ENCODE data around the gene DROSHA.
A peak's percentile ranks its signal among the peaks of the same experiment; 100 is the strongest.

DROSHA gene

DNA sequence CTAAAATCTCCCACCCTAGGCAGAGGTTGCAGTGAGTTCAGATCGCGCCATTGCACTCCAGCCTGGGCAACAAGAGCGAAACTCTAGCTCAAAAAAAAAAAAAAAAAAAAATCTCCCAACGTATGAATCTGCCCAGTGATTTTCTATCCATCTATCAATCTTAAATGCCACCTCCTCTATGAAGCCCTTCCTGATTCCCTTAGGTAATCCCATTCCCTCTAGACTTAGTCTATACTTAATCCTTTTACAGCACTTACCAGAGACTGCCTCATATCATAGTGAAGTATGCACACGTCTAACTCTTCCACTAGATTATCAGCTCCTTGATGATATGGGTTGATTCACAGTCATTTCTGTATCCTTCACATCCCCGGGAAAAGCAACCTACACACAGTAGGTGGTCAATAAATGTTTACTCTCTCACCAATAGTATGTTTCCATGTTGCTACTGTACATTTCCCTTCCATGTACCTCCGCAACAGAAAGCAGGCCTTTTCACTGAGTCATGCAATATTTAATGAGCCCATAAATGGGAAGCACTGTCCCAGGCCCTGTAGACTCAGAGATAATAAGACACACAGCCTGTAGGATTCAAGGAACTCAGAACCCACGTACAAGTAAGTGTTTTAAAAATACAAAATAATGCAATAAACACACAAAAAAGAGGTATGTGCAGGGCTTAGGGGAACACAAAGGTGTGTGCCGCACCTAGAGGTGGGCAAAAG lies 1.2 kb downstream of the DROSHA start:
- no peak for DNase-seq

DNA sequence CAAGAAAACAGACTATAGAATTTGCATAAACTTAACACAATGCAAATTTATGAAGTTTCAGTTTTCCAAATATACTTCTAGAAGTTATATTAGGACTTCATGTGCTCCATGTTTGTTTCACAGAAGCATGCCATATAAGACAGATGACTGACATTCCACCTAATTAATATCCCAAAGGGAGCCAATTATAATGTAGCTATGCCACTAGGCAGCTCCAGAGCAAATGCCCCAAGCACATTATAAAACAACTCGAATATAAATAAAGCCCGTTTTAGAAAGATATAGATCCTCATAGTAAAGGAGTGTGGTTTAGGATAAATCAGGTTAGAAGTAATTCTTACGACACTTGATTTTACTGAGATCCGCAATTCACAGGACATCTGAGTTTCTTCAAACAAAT lies 8.9 kb downstream of the DROSHA start:
- no peak for DNase-seq

DNA sequence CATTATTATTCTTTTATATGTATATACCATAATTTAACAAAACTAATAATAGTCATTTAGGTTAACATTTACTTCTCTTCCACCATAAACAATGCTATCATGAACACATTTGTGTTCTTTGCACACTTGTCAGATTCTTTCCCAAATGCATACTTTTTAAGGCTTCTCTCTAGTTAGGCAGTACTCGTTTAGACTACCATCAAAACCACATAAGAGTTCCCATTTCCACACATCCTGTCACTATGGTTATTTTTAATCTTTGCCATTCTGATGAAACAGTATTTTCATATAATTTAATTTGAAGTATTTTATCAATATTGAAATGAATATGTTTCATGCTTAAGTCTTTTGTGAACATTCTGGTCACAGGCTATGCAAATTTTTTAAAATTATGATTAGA lies 15.1 kb downstream of the DROSHA start:
- DNase-seq = no peak

DNA sequence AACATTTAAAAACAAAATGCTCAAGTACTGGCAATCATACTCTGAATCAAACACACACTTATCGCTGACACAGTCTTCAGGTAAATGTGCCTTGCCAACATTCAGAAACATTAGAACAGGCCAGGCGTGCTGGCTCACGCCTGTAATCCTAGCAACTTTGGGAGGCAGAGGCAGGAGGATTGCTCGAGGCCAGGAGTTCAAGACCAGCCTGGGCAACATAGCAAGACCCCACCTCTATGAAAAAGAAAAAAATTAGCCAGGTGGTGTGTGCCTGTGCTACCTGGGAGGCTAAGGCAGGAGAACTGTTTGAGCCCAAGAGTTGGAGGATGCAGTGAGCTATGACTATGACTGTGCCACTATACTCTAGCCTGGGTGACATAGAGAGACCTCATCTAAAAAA lies 20.6 kb downstream of the DROSHA start:
- DNase-seq = no peak

DNA sequence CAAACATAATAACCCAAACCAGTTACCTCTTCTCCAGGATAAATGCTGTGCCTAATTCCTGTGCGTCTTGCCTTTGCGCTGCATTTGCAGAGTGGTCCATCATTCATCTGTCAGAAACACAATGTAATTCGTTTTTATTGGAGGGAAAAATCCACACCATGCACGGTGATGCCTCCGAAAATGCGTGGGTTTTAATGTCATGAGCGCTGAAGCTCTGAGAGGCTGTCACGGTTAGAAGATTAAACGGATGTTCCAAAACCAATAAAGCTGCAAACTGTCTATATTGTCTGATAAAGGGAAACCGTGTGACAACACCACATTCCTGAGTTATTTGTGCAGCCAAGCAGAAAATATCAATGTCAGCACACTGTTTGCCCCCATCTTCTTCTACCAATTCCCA lies 27.4 kb downstream of the DROSHA start:
- no peak for DNase-seq

DNA sequence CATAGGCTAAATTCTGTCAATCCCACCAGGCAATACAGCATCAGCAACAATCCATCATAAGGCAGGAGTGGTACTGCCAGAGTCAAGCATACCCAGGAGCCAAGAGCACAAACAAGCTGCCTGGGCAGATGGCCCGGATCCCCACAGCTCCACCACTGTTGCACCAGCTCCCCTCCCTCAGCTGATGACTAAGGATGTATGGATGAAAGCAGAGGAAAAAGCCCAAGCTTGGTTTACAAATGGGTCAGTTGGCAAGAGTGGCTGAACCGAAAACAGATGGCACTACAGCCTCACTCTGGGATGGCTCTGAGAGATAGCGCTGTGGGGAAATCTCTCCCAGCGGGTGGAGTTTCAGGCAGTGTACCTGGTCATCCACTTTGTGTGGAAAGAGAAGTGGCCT lies 29.4 kb downstream of the DROSHA start:
- no peak for DNase-seq

DNA sequence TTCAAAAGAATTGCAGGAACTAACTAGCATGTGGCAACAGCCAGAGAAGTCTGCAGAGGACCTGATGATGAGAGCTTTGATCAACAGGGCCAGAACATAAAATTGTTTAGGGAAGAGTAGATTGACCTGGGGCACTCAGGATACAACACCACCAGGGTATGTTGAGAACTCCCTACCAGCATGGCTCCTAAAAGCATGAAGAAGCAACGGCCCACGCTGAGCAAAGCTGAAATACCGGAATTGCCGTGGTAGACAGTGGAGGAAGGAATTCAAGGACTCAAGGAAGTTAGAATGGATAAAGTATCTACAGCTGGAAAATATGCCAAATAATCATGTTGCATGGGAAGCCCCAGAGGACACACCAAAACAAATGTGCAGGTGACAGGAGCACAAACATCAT lies 31.6 kb downstream of the DROSHA start:
- no peak for DNase-seq

DNA sequence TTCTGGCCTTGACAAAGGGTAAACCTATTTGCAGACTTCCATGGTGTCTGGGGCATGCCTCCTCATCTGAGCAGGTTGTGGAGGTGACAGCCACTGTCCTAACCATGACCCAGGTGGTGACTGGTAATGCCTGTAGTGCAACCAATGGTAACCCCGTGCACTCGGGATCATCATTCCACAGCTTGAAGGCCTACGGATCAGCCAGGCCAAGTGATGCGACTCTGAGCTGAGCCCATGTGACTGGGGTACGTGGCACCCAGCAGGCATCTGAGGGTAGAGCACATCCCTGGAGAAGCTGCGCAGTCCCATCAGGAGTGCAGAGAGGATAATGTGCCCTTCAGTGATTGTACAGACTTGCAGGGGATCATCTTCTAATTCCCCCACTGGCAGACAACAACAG lies 35.0 kb downstream of the DROSHA start:
- DNase-seq = no peak

DNA sequence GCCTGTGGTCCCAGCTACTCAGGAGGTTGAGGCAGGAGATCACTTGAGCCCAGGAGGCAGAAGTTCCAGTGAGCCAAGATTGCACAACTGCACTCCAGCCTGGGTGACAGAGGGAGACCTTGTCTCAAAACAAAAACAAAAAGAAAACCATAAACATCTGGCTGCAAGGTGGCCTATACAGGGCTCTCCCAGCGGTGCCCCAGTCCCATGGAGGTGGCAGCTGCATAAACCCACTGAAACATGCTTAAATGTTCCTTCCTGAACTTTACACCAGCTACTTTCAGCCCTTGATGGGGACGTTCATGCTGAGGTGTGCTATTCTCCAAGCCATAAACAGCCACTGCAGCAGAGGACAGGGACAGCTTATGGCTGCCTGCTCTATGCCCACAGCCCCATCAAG lies 35.6 kb downstream of the DROSHA start:
- DNase-seq = no peak

DNA sequence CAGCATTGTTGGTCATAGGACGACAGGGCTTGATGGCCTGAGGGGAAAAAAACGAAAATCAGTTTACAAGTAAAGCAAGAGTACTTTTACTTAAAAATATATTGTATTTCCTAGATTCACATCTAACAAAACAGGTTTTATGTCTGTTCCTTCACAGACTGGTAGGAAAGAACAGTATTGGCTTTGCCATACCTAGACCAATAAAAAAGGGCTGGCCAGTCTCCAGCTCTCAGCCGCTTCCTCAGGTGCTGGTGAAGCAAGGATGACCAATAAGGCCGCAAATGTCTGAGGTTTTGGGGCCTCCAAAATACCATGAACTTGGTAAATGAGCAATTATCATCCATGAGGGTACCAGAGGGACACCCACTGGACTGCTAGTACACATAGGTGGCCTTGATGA lies 36.6 kb downstream of the DROSHA start:
- no peak for DNase-seq

DNA sequence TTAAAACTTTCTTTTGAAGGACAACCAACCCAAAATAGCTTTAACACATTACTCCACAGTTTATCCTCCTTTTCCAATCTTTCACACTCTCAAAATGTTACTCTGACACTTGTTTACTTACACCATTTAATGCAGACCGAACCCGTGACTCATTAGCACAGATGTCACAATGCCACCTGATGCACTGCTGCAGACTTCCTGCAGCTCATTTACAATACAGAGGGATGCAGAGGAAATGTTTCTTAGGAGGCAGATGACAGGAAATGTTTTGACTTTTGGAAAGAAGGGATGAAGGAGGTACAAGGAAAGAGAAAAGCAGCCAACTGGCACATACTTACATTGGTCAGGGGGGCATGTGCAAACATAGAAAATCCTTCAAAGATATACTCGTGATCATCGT lies 39.0 kb downstream of the DROSHA start:
- no peak for DNase-seq

DNA sequence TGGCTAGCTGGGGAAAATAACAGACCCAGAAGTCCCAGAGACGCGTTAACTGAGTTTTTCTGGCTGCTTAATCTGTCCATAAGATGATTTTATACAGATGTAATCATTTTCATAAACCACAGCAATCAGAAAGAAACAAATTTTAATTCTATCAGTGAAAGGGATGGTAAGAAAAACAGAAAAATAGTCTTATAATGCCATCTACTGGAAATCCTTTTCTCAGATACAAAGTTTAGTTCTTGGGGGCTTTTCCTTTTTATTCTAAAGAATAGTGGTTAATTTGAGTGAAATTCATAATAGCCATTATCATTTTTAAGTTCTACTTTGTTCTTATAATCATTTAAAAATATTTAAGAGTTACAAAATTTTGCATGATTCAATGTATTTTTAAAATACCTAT lies 44.4 kb downstream of the DROSHA start:
- DNase-seq = no peak

DNA sequence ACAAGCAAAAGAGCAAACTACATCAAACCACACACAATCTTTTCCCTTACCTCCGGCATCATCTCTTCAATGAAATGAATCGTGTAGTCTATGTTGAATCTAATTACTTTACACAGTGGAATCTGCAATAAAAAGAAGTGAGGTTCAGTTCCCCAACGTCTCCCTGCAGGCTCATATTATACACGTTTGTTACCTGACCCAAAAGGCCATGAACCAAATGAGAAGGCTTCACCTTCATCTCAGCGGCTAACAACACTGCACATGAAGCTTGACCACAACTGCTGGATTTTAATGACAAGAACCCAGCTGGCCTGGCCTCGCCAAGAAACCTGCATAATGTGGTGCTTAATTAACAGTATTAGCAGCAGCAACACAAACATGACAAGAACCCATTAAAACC lies 45.5 kb downstream of the DROSHA start:
- DNase-seq = no peak

DNA sequence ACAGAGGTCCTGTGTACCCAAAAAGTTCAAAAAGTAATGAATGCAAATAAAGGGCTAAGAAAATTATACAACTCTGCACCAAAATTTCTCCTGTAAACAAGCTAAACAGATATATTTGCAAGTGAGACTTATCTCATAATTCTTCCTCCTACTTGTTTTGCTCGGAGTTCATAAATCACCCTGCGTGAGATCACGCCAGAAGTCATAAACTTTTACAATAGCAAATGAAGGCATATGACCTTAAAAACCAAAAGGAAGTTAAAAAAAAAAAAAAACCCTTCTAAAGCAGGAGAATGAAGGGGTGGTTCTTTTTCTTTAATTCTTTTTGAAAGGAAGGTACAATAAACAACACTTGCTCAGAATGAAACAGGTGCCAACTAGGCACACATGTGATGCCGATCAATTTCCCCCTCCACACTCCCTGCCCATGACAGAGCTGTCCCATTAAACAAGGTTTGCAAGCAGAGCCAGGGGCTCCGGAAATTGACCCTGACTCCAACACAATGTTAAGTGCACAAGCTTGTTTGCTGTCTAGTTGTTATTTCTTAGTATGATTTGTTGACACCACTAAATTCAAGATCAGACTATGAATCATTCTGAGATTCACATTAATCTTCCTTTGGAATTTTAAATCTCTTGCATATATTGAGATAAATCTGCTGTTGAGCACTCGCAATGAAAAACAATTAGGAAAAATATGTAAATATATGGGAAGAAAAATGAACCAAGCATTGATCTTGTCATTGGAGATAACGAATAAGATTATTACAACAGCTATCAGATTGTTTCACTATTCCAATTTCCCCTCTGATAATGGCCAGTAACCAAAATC lies 46.3 kb downstream of the DROSHA start:
- no peak for DNase-seq

DNA sequence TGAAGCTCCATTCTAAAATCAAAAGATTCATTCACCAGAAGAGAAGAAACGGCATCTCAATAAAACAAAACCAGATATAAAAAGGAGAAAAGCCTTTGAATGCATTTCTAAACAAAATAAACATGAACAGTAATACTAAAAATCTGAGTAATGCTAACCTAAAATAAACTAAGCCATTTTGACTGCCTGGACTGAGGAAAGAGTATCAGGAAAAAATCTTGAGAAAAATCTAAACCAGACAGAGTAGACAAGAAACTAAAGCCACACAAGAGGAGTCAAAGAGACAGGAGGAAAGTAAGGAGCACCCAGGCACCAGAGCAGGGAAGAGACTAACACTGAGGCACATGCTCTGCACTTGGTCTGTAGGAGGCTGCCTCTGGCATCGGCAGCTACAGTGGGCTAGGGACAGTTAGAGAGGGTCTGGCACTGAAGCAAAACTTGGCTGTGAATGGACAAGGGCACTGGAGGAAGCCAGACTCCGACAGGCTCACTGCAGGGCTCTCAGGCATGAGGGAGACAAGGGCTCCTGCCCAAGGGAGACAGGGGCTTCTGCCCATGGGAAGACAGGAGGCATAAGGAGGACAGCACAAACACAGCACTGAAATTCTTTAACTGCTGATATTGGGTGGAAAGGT lies 50.2 kb downstream of the DROSHA start:
- no peak for DNase-seq

DNA sequence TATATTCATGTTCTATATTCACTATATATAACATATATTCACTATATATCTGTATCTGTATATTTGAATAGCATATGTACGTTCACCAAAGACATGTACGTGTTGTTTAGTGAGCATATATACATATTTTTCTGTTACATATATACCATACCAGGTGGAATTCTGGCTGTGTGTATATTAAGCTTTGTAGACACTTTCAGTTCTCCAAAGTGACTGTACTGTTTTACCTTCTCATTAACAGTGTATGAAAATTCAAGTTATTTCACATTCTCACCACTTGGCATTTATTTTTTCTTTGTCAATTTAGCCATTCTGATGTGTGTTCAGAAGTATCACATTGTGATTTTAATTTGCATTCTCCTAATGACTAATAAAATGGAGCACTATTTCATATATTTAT lies 52.2 kb downstream of the DROSHA start:
- no peak for DNase-seq

DNA sequence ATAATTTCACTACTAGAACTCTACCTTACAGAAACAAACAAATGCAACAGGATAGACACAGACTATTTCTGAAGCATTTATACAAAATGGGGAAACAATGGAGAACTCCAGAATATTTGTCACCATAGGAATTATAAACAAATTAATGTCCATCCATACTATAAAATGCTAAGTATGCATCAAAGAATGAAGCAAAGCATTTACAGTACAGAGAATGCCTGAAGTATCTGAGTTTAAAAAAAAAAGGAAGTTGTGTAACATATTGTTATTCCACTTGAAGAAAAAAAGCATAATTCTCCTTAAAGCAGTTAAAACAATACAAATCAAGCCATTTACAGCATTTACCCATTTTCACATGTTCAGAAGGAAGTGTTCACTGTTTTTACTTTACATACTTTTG lies 53.0 kb downstream of the DROSHA start:
- no peak for DNase-seq

DNA sequence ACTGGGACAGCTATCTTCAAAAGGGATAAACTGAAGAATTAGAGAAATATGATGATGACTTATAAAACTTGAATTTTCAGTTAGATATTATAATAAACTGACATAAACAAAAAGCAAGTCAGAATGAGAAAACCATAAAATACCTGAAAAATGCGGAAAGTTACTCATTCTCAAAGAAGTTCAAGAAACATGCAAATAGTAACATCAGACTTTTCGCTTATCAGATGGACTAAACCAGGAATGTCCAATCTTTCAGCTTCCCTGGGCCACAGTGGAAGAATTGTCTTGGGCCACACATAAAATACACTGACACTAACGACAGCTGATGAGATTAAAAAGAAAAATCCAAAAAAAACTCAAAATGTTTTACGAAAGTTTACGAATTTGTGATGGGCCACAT lies 53.9 kb downstream of the DROSHA start:
- DNase-seq = no peak

DNA sequence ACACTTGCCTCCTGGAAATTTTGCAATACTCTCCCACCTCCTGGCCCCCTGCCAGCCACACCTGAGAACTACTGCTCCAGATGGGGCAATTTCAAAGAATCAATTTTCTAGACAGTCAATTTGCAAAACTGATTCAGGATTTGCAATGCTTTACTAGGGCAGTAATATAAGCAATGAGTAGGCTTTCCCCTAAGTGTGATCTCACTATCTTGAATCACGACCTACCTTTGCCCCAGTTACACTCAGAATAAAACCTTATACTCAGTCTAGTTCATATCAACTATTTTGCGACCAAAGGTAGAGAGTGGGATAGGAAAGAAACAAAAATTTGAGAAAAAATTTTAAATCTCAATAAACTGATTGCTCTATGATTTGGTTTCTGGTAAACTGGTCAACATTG lies 54.4 kb downstream of the DROSHA start:
- peak; percentile 10 for DNase-seq

DNA sequence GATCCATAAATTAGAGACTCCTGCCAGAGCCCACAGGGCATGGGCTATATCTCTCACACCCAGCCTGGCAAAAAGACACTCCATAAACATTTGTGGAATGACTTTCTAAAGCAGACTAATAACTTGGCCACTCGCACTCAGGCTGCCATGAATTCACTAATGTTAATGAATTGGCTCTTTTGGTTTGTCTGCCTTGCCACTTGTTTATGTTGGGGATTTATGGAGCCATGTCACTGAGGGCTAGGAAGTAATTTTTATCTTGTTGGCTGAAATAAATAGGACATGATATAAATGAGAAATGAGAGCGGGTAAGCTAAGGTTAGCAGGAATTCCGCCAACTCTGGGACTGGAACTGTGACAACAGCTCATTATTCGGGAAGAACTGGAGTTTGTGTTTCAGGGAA lies 55.2 kb downstream of the DROSHA start:
- no peak for DNase-seq

DNA sequence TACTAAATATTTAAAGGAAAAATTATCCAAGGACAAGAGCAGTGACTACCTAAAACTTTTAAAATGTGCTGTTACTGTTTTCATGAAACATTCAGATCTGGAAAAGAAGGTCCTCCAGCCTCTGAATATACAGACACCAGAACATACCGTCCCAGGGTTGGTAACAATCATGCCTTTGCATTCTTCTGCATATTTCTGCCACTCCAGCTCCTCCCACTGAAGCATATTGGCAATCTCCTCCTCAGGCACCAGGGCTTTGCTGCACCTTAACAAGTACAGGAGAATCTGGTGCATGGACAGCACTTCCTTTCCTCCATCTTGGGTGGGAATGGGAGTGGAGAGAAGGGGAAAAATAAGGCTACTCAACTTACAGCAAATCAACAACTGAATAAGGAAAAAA lies 60.0 kb downstream of the DROSHA start:
- no peak for DNase-seq

DNA sequence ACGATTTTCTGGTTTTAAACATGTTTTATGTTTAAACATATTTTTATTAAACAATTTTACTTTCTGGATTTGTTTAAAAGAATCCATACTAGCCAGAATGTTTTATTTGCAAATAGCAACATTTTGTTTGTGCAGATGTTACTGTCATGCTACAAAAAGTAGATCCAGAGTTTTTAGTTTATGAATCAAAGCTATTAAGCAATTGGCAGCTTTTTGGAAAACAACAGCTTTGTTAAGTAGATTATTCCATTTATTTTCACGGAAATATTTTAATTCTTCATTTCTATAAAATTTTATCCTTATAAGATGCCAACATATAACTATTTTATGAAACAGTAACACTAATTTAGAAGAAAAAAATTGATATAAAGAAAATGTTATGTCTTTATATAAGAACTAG lies 60.9 kb downstream of the DROSHA start:
- no peak for DNase-seq

DNA sequence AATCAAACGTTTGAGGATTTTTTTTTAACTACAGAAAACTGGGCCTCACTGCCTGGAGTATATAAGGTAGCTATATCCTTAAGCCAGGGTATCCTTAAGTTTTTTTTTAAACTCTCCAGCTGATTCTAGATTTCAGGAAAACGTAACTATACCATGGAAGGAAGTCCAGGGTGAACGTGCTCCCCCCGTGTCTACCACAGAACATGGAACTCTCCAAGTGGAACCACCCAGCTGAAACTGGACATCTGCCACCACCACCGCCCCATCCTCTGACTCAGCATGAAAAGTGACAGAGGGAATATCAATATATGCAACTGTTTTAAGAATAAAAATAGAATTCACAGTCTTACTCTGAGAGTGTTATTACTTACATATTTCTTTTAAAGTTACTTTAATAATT lies 61.3 kb downstream of the DROSHA start:
- DNase-seq = no peak

DNA sequence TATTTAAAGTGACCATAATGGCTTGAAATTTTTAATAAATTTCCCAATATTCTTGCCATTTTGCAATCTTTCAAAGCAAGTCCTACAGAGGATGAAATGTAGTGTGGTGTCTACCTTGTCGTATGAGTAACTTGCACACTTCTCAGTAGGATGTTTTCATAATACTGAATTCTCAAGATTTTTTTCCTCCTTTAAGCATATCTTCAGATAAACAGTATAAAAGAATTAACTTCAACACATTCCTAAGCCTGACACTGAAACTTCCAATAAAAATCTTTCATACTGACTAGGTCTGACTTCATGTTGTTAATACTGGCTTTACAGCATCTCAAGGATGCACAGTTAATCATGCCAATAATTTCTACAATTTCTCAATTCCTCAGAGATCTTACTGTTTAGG lies 62.0 kb downstream of the DROSHA start:
- no peak for DNase-seq
